T-helper 2 cell (primary cell): Measurements from ENCODE around the gene UIMC1.
"Not testable (repeated sequence)": the region's sequence is repeated elsewhere in the genome, so short reads cannot be mapped to it uniquely, and the experiment has no call there.

Source experiments
- DNase-seq, 5 experiments: peaks; one replicate each; pipeline versions ENCODE4 v3.0.0 to v3.0.0-alpha.2; 2012 to 2022

The UIMC1 gene

DNA sequence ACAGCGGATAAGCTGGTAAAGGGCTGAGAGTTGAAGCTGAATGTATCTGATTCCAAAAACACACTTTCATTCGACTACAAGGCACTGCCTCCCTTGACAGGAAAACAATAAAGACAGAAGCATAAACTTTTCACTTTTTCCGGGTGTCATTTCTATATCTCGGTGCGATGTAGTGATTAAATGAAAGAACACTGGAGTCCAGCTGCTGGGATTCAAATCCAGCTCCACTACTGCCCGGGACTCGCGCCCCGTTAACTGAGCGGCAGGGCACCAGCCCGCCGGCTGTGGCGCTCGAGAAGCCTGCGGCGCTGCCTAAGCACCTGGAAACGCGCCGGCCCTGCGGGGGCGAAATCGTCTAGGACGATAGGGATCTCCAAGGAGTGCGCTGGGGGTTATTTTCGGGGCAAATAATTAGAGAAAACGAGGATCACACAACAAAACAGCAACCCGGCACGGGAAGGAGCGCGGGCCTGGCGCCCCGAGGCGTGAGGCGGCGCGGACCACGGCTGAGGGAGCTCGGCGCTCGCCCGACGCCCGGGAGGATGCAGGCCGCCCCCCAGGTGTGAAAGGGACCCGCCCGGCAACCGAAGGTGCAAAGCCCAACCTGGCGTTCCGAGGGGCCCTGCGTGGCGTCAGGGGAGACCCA lies 837 bp downstream of the UIMC1 start:
- peak; percentile 38 to 73 (median 56) for DNase-seq

DNA sequence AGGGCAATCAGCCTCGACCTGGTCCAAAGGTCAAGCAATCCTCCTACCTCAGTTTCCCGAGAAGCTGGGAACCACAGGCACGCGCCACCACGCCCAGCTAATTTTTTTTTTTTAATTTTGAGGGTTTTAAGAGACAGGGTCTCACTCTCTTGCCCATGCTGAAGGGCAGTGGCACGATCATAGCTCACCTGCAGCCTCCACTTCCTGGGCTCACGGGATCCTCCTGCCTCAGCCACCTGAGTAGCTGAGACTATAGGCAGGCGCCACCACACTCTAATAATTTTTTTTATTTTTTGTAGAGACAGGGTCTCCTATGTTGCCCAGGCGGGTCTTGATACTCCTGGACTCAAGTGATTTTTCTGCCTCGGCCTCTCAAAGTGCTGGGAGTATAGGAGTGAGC lies 1.6 kb downstream of the UIMC1 start:
- no peak for DNase-seq

DNA sequence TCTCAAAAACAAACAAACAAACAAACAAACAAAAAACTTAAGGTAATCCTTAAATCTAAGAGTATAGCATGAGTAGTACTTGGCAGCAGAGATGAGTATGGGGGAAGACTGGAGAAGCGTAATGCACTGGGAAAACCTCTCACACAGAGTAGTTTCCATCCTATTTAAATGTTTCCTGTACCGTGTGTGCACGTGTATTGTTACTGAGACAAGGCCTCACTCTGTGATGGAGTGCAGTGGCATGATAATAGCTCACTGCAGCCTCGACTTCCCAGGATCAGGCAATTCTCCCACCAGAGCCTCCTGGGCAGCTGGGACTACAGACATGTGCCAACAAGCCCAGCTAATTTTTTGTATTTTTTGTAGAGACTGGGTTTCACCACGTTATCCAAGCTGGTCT lies 2.9 kb downstream of the UIMC1 start:
- no peak for DNase-seq

DNA sequence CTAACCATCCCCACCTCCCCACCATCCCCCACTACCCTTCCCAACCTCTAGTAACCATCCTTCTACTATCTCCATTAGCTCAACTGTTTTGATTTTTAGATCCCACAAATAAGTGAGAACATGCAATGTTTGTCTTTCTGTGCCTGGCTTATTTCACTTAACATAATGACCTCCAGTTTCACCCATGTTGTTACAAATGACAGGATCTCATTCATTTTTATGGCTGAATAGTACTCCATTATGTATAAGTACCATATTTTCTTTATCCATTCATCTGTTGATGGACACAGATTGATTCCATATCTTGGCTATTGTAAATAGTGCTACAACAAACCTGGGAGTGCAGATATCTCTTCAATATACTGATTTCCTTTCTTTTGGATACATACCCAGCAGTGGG lies 7.1 kb downstream of the UIMC1 start:
- not testable (repeated sequence) for DNase-seq

DNA sequence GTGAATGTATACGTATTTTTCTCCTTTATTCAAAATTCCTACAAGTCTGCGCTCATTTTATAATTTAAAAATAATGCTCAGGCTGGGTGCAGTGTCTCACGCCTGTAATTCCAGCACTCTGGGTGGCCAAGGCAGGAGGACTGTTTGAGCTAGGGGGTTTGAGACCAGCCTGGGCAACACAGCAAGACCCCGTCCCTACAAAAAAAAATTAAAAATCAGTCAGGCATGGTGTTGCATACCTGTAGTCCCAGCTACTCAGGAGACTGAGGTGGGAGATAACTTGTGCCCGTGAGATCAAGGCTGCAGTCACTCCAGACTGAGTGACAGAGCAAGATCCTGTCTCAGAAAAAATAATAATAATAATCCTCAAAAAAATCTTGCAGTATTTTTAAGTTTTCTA lies 7.8 kb downstream of the UIMC1 start:
- no peak for DNase-seq

DNA sequence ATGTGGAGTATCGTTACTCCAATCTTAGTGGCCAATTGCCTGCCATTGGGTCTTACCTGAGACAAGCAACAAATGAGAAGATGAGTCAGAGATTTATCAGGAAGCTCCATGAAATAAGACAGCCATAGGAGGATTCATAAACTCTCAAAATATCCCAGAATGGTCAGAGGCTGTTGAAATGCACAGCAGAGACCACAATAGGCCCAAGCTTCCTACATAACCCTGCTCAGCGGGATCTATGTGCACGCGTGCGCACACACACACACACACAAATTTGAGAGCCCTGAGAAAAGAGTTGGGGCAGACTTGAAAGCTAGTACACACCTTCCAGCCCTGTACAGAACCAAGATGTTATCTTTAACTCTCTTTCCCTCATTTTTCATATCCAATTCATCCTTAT lies 9.8 kb downstream of the UIMC1 start:
- peak in 1 of 5 experiments; percentile 11 for DNase-seq

DNA sequence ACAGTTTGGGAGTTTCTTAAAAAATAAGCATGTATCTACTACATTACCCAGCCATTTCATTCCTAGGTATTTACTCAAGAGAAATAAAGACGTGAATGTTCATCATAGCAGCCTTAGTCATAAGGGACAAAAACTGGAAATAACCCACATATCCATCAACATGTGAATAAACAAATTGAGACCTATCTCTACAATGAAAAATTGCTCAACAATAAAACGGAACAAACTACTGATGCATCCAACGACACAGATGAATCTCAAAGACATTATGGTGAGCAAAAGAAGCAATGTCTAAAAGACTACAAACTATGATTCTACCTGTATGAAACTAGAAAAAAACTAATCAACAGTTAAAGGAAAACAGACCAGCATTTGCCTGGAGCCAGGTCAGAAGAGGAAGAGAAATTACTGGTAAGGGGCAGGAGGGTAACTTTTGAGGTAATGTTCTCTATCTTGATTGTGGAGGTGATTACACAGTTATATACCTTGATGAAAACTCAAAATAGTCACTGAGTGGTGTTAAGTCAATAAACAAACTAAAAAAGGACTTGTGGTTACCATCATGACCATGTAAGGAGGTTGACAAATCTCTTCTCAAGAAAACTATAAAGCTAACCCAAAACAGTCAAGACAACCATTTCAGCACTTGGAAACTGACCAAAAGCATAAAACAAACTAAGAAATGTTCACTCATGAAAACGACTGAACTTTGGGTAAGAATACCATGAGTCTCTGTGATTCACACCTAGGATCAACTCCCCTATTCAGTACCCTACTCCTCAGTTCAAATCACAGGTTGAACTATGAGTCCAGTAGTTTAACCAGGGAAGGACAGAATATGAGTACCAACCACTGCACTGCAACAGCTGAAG lies 10.4 kb downstream of the UIMC1 start:
- peak in 1 of 5 experiments; percentile 78 for DNase-seq

DNA sequence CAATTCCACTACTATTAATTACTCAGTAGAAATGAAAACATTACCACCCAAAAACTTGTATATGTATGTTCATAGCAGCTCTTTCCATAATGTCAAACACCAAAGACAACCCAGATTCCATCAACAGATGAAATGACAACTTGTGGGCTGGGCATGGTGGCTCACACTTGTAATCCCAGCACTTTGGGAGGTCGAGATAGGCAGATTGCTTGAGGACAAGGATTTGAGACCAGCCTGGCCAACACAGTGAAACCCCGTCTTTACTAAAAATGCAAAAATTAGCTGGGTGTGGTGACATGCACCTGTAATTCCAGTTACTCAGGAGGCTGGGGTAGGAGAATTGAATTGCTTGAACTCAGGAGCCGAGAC lies 11.5 kb downstream of the UIMC1 start:
- DNase-seq, result no peak

DNA sequence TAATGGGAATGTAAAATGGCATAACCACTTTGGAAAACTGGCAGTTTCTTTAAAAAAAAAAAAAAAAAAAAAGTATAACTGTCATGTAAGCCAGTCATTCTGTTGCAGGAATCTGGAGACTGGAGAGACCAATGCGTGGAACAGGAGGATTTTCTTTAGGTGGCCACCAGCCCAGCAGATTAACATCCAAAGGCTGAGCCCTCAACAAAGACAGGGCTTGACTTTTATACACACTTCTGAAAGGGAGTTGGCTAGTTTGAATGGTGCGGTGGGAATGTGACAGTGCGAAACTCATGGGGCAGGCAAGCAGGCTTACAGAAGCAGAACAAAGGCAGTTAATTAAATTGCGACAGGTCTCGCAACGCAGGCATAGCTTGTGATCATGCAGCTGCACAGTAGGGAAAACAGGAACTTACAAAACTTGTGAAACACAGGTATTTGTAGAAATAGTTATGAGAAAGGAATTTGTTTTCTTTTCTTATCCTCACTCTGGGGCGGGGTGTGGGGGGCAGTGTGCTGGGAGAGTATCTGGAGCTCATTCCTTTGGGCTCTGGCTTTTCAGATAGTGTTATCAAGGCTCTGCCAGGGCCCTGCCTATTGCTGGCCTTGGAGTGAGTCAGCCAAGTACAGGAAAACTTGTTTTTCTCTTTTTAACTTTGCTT lies 12.0 kb downstream of the UIMC1 start:
- no peak for DNase-seq

DNA sequence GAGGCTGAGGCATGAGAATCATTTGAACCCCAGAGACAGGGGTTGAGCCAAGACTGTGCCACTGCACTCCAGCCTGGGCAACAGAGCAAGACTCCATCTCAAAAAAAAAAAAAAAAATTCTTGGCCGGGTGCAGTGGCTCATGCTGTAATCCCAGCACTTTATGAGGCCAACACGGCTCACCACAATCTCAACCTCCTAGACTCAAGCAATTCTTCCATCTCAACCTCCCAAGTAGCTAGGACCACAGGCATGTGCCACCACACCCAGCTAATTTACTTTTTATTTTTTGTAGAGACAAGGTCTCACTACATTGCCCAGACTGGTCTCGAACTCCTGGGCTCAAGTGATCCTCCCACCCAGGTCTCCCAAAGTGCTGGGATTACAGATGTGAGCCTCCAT lies 13.5 kb downstream of the UIMC1 start:
- DNase-seq, result not testable (repeated sequence)

DNA sequence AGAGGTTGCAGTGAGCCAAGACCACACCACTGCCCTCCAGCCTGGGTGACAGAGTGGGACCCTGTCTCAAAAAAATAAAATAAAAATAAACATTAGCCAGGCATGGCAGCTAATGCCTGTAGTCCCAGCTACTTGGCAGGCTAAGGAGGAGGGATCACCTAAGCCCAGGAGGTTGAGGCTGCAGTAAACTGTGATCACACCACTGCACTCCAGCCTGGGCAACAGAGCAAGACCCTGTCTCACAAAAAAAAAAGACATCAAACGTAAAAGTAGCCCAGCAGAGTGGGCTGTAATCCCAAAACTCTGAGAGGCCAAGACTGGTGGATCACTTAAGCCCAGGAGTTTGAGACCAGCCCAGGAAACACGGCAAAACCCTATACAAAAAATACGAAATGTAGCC lies 19.0 kb downstream of the UIMC1 start:
- no peak for DNase-seq

DNA sequence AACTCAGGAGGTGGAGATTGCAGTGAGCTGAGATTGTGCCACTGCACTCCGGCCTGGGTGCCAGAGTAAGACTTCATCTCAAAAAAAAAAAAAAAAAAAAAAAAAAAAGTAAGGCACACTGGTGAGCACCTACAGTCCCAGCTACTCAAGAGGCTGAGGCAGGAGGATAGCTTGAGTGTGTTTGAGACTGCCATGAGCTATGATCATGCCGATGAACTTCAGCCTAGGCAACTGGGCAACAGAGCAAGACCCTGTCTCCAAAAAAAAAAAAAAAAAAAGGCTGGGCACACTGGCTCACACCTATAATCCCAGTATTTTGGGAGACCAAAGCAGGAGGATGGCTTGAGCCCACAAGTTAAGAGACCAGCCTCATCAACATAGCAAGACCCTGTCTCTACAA lies 20.3 kb downstream of the UIMC1 start:
- DNase-seq, result no peak

DNA sequence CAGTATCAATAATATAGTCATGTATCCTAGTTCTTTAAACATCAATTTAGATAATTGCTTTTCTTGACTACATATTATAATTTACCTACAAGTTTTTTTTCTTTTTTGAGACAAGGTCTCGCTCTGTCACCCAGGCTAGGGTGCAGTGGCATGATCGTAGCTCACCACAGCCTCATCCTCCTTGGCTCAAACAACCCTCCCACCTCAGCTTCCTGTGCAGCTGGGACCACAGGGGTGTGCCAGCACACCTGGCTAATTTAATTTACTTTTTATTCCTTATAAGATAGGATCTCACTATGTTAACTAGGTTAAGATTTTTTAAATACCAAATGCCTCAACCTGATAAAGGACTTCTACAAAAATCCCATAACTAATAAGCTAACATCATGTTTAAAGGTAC lies 21.1 kb downstream of the UIMC1 start:
- peak in 3 of 5 experiments; percentile 16 to 83 (median 27) for DNase-seq

DNA sequence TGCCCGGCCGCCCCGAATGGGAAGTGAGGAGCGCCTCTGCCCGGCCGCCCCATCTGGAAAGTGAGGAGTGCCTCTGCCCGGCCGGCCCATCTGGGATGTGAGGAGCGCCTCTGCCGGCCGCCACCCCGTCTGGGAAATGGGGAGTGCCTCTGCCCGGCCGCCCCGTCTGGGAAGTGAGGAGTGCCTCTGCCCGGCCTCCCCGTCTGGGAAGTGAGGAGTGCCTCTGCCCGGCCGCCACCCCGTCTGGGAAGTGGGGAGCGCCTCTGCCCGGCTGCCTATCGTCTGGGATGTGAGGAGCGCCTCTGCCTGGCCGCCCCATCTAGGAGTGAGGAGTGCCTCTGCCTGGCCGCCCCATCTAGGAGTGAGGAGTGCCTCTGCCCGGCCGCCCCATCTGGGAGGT lies 22.4 kb downstream of the UIMC1 start:
- not testable (repeated sequence) for DNase-seq

DNA sequence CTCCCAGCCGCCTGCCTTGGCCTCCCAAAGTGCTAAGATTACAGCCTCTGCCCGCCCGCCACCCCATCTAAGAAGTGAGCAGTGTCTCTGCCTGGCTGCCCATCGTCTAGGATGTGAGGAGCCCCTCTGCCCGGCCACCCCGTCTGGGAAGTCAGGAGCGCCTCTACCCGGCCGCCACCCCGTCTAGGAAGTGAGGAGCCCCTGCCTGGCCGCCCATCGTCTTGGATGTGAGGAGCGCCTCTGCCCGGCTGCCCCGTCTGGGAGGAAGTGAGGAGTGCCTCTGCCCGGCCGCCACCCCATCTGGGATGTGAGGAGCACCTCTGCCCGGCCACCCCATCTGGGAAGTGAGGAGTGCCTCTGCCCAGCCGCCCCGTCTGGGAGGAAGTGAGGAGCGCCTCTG lies 23.0 kb downstream of the UIMC1 start:
- DNase-seq, result not testable (repeated sequence)

DNA sequence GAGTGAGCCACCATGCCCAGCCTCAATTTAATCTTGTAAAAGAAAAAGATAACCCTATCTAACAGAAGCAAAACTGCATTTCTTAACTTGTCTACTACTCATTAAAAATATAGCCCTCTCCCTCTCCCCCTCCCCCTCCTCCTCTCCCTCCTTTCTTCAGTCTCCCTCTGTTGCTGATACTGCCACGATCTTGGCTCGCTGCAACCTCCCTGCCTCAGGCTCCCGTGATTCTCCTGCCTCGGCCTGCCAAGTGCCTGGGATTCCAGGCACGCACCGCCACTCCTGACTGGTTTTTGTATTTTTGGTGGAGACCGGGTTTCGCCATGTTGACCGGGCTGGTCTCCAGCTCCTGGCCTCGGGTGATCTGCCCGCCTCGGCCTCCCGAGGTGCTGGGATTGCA lies 23.5 kb downstream of the UIMC1 start:
- DNase-seq, result not testable (repeated sequence)

DNA sequence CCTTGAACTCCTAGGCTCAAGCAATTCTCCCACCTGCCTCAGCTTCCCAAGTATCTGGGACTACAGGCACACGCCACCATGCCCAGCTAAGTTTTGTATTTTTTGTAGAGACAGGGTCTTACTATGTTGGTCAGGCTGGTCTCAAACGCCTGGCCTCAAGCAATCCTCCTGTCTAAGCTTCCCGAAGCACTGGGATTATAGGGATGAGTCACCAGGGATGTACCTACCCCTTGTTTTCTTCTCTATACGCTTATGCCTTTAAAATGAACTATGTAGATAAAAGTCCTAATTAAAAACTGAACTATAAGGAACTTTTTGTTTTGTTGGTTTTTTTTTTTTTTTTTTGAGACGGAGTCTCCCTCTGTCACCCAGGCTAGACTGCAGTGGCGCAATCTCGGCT lies 25.8 kb downstream of the UIMC1 start:
- no peak for DNase-seq

DNA sequence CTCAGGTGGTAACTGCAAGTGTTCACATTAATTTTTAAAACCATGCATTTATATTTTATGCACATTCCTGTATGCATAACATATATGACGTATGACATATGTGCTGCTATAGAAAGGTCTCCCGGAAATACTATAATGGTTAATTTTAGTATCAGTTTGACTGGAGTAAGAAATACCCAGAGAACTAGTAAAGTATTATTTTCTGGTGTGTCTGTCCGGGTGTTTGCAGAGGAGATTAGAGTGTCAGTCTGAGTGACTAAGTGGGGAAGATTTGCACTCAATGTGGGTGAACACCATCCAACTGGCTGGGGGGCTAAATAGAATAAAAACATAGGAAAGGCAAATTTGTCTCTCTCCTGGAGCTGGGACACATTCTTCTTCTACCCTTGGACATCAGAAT lies 26.9 kb downstream of the UIMC1 start:
- DNase-seq, result peak in 1 of 5 experiments; percentile 26

DNA sequence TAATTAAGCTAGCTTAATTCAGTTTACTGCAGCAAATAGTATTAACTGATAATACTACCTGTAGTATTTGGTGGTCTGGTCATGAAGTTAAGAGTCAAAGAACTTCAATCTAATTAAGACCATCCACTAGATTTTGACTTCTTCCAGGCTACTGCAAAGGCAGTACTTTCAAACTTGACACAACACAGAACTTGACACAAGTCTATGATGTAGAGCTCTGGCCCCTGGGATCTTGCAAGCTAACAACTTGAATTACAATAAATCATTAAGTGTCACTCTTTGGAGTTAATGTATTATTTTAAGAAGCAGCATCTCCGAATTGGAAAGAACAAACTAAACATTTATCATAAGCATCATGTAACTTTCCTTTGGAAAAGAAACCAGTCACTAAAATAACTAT lies 40.9 kb downstream of the UIMC1 start:
- no peak for DNase-seq

DNA sequence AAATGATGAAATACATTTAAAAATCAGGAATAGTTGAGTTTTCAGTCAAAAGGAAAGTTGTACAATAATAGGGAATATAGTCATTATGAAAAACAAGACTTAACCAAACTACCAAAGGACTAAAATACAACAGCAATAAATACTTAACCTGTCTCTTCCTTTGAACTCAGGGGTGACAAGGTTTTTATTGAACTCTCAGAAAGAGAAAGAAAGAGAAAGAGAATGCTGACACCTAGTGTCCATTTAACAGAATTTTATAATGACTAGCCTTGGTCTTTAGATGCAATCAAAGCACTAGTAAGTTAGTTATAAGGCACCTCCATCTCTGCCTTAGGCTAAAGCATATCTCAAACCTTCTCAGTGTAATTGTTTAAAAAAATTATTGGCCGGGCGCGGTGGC lies 47.5 kb downstream of the UIMC1 start:
- DNase-seq, result peak in 1 of 5 experiments; percentile 62

DNA sequence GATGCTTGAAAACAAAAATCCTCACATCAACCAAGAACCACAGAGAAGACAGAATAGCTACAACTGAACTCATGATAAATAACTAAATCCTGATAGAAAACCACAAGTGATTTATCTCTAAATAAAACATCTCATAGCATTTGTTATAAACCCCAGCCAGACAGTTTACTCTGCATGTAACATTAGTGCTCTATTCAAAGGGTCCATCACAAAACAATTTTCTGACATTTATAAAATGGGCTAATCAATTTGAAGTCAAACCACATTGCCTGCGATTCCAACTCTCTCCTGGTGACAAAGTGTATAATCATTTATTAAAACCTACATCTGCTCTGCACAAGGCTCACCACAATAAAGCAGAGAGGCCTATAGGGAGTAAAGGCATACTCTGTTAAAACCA lies 49.8 kb downstream of the UIMC1 start:
- no peak for DNase-seq

DNA sequence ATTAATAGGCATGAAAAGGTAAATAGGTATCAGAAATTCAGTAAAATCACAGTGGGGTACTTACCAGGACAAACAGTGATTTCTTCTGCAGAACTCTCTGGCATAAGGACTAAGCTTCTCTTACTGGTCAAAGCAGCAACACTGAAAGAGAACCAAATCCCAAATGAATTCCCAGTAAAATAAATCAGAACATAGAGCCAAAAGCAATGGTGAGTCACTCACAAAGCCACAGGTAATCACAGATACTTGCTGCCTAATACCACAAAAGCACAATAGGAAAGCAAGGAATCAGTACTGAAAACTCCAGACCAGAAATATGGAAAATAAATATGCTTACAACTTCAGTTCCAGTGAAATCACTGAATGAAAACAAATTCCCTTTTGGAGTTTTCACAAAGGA lies 50.7 kb downstream of the UIMC1 start:
- DNase-seq, result no peak

DNA sequence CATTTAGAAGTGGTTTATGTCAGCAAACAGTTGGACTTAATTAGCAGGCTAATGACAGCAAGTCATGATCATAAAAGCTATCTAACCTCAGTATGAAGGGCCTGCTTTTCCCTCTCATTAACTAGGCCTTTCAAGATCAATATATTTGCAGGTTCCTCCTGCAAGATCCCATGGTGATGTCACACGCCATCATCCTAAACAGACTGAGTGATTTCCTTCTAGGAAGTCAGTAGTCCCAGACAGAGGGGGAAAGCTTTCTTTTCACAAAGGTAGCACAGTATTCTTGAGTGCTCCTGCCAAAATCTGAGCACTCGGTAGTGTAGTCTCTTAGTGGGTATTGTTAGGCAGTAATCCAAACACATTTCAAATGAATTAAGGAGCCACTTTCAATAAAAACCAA lies 52.5 kb downstream of the UIMC1 start:
- no peak for DNase-seq
